ENCODE measurements around the gene PPP1R12A. TPM values are rescaled to one million over a fixed set of nuclear protein-coding genes. Genes with fewer than 3 reads are reported as not detected.

PPP1R12A gene
- polyA plus RNA-seq, 3 donors: 26.2 to 57.2 (median 33.1) TPM

DNA sequence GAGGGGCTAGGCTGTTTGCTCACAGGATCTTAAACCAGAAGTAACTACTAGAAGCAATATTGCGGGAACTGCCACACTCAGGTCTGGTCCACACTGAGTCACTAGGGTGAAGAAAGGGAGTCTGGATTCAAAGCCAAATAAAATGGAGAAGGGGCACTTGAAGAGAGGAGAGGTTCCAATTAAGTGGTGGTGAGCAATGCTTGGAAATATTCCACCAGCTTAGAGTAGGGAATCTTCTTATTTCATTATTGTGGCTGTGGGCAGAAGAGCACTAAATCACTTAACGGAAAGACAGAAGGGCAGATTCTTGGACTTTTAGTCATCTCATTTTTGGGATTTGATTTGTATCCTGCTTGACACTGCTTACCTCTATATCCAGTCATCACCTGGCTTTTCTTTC is 48.6 kb upstream of the PPP1R12A start:
- no peaks in the 10 kb centered on the region for H3K36me3 ChIP-seq (replicated peaks in 1 of 2; ENCODE audit: control insufficient read depth in 1 of 2, insufficient read depth in 2 of 2, low read length in 2 of 2)
- no peak overlapping the region for H2AFZ ChIP-seq (ENCODE audit: insufficient read depth, low read depth, low read length, poor library complexity, severe bottlenecking)
- H4K20me1 ChIP-seq (ENCODE audit: insufficient read depth, low read length): no peaks in the 10 kb centered on the region
- H3K4me1 Mint-ChIP-seq: no peaks in the 10 kb centered on the region
- intact Hi-C loops (cut with micrococcal nuclease): no loop called here
- H3K79me2 ChIP-seq (ENCODE audit: insufficient read depth, low read length): no peaks in the 10 kb centered on the region
- no peaks in the 10 kb centered on the region for H3K36me3 Mint-ChIP-seq
- no peaks in the 10 kb centered on the region for H3K4me1 ChIP-seq (ENCODE audit: control insufficient read depth in 1 of 2, insufficient read depth in 2 of 2, low read length in 2 of 2)
- no peak overlapping the region for H3K4me3 Mint-ChIP-seq
- no peak overlapping the region for H3K4me3 ChIP-seq (replicated peaks in 1 of 3; ENCODE audit: low read depth in 2 of 3, low read length in 3 of 3)
- no peaks in the 10 kb centered on the region for H3K27me3 ChIP-seq (ENCODE audit: control insufficient read depth in 2 of 2, insufficient read depth in 2 of 2, low read length in 2 of 2)
- H3K27ac ChIP-seq (ENCODE audit: low read depth in 1 of 2, low read length in 2 of 2): no peak overlapping the region
- H3K9me3 ChIP-seq (replicated peaks in 1 of 2; ENCODE audit: control insufficient read depth in 1 of 2, insufficient read depth in 1 of 2, low read length in 2 of 2): no peaks in the 10 kb centered on the region
- WGBS (ENCODE audit: insufficient coverage): no CpG with 5 or more reads among the region's 2 CpGs
- H3K4me2 ChIP-seq (replicated peaks; ENCODE audit: extremely low read depth, low read length, poor library complexity, severe bottlenecking): no peak overlapping the region
- H3K9me3 Mint-ChIP-seq: peaks cover 0 to 3% (median 2%) of the 10 kb centered on the region in 7 donors
- no peak overlapping the region for H3K9ac ChIP-seq (ENCODE audit: insufficient read depth, low read length, poor library complexity, severe bottlenecking)
- TF ChIP-seq, protein P1, sequence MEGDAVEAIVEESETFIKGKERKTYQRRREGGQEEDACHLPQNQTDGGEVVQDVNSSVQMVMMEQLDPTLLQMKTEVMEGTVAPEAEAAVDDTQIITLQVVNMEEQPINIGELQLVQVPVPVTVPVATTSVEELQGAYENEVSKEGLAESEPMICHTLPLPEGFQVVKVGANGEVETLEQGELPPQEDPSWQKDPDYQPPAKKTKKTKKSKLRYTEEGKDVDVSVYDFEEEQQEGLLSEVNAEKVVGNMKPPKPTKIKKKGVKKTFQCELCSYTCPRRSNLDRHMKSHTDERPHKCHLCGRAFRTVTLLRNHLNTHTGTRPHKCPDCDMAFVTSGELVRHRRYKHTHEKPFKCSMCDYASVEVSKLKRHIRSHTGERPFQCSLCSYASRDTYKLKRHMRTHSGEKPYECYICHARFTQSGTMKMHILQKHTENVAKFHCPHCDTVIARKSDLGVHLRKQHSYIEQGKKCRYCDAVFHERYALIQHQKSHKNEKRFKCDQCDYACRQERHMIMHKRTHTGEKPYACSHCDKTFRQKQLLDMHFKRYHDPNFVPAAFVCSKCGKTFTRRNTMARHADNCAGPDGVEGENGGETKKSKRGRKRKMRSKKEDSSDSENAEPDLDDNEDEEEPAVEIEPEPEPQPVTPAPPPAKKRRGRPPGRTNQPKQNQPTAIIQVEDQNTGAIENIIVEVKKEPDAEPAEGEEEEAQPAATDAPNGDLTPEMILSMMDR (IDR thresholded peaks at IDR 0.05): no peak
- H3K27me3 Mint-ChIP-seq (ENCODE audit: low read depth in 3 of 3): peaks cover 2 to 8% (median 3%) of the 10 kb centered on the region in 3 donors
- no peak overlapping the region for H3K27ac Mint-ChIP-seq
- no peak for DNase-seq

DNA sequence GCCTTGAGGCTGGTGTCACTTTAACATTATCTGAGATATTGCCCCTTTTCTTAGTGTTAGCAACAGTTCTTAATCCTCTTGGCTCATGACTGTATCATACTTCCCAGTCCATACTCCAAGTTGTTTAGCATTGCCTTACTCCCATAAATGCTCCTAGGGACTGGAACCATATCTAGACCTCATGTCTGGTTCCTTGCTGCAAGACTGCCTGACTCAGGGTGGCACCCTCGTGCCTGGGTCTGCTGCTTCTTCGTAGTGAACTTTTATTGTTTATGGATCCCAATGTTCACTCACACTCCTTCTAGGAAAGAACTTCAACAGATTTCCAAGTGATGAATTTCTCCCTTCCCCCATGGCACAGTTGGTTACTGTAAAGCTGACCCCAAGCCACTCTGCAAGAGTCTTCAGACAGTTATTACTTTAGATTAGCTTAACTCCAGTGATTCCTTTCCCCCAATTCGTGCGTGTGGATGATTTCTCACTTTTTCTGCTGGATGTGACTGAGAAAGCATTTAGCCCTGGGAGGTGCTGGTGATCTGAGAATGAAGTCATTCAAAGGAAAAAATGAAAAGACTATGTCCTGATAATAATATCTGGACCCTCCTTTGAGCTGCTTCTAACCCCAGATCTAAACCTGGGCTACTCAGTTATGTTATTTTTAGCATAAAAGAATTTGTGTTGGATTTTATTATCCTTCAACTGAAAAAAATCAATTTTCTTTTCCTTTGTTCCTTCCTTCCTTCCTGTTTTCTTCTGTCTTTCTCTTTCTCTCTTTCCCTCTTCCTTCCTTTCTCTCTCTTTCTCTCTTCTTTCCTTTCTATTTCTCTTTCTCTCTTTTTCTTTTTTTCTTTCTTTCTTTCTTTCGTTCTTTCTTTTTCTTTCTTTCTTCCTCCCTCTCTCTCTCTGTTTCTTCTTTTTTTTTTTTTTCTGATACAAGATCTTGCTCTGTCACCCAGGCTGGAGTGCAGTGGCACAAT is 47.5 kb upstream of the PPP1R12A start:
- H3K27ac Mint-ChIP-seq: no peak overlapping the region
- Histone ChIP-seq H3K27ac (ENCODE audit: low read depth in 1 of 2, low read length in 2 of 2) (no peak overlapping the region), H3K79me2 (ENCODE audit: insufficient read depth, low read length) (no peaks in the 10 kb centered on the region), H3K4me1 (ENCODE audit: control insufficient read depth in 1 of 2, insufficient read depth in 2 of 2, low read length in 2 of 2) (no peaks in the 10 kb centered on the region), H3K9ac (ENCODE audit: insufficient read depth, low read length, poor library complexity, severe bottlenecking) (no peak overlapping the region), H3K36me3 (replicated peaks in 1 of 2; ENCODE audit: control insufficient read depth in 1 of 2, insufficient read depth in 2 of 2, low read length in 2 of 2) (no peaks in the 10 kb centered on the region), H3K27me3 (ENCODE audit: control insufficient read depth in 2 of 2, insufficient read depth in 2 of 2, low read length in 2 of 2) (no peaks in the 10 kb centered on the region), H2AFZ (ENCODE audit: insufficient read depth, low read depth, low read length, poor library complexity, severe bottlenecking) (no peak overlapping the region), H3K9me3 (replicated peaks in 1 of 2; ENCODE audit: control insufficient read depth in 1 of 2, insufficient read depth in 1 of 2, low read length in 2 of 2) (no peaks in the 10 kb centered on the region), H3K4me2 (replicated peaks; ENCODE audit: extremely low read depth, low read length, poor library complexity, severe bottlenecking) (no peak overlapping the region), H4K20me1 (ENCODE audit: insufficient read depth, low read length) (no peaks in the 10 kb centered on the region), H3K4me3 (replicated peaks in 1 of 3; ENCODE audit: low read depth in 2 of 3, low read length in 3 of 3) (no peak overlapping the region)
- H3K4me3 Mint-ChIP-seq: no peak overlapping the region
- TF ChIP-seq, protein P1 (IDR thresholded peaks at IDR 0.05): no peak
- H3K9me3 Mint-ChIP-seq: peaks cover 0 to 3% (median 0%) of the 10 kb centered on the region in 7 donors
- no peaks in the 10 kb centered on the region for H3K4me1 Mint-ChIP-seq
- DNase-seq: no peak
- peaks cover 2 to 8% (median 3%) of the 10 kb centered on the region in 3 donors for H3K27me3 Mint-ChIP-seq (ENCODE audit: low read depth in 3 of 3)
- WGBS (ENCODE audit: insufficient coverage): 88% methylated on average over 1 of the region's 5 CpGs
- H3K36me3 Mint-ChIP-seq: no peaks in the 10 kb centered on the region
- intact Hi-C loops (cut with micrococcal nuclease): no loop called here

Measured in CD14-positive monocyte (primary cell).